Endothelial cell of umbilical vein (primary cell): ENCODE results near the gene KRTAP10-11. TPM values are rescaled to one million over a fixed set of nuclear protein-coding genes. Genes with fewer than 3 reads are reported as not detected.

Experiments used
- BruUV-seq: library from RNA; stranded (reverse); fragments of 400-500 nt; replicated peaks from 2 replicates; lab custom pipeline; 2021; lab: Mats Ljungman, UMichigan
- CTCF ChIA-PET: fragments of 300-600, 350-600 bp; sonication (Branson Sonifier 250); formaldehyde crosslinking; loops from one replicate; lab custom pipeline; 2021; ENCODE audit warnings: antibody characterized with exemption, inconsistent platforms; lab: Charles Lee
- POLR2A ChIA-PET: fragments of 300-600, 350-600 bp; sonication (Branson Sonifier 250); formaldehyde crosslinking; loops from one replicate; lab custom pipeline; 2021; ENCODE audit warnings: antibody characterized with exemption, inconsistent platforms; lab: Charles Lee
- DNase-seq: peaks from one replicate; pipeline ENCODE4 v3.0.0-alpha.2; 2011; ENCODE audit warnings: low read depth, low spot score
- FAIRE-seq: peaks from 2 replicates; lab custom pipeline; 2011; peaks lifted over from hg19 to GRCh38; lab: Jason Lieb, UNC
- H2AFZ ChIP-seq: 2 replicates; pipeline ENCODE4 v1.6.0; 2012; ENCODE audit warnings: low read depth, low read length, control low read depth, inconsistent platforms
- H3K27ac ChIP-seq: 2 replicates; pipeline ENCODE4 v1.5.1; 2011; ENCODE audit warnings: low read depth, mild to moderate bottlenecking, control low read depth, low read length, moderate library complexity; ENCODE audit not compliant: insufficient read depth
- H3K27me3 ChIP-seq, 2 experiments: 2 replicates each; pipeline versions ENCODE4 v1.6.0 to v1.6.1; 2011; ENCODE audit warnings: low read length in 2 of 2, mixed read lengths in 1 of 2; ENCODE audit not compliant: control insufficient read depth in 2 of 2, insufficient read depth in 2 of 2
- H3K36me3 ChIP-seq, 2 experiments: 2 replicates in 1 of 2; 3 replicates in 1 of 2; pipeline ENCODE4 v1.5.1; 2011; ENCODE audit warnings: low read length in 2 of 2, mild to moderate bottlenecking in 1 of 2, moderate library complexity in 1 of 2; ENCODE audit not compliant: control insufficient read depth in 2 of 2, insufficient read depth in 2 of 2; ENCODE audit errors: extremely low read depth in 1 of 2
- H3K4me1 ChIP-seq: 3 replicates; pipeline ENCODE4 v1.5.1; 2011; ENCODE audit warnings: mild to moderate bottlenecking, low read length; ENCODE audit not compliant: control insufficient read depth, insufficient read depth; ENCODE audit errors: extremely low read depth
- H3K4me2 ChIP-seq: 2 replicates; pipeline ENCODE4 v1.6.1; 2011; ENCODE audit warnings: low read length, control low read depth, mixed read lengths; ENCODE audit not compliant: insufficient read depth
- H3K4me3 ChIP-seq, 3 experiments: fragments of 200-600 bp in 1 of 3; sonication (generic), shearing (Covaris generic) in 1 of 3; replicated peaks in 1 of 3; 2 replicates each; pipeline ENCODE4 v1.5.1; 2011 to 2016; ENCODE audit warnings: control low read depth in 3 of 3, low read length in 3 of 3, mild to moderate bottlenecking in 2 of 3, inconsistent platforms in 1 of 3, low read depth in 1 of 3, moderate library complexity in 1 of 3; ENCODE audit not compliant: insufficient read depth in 1 of 3
- H3K79me2 ChIP-seq: 2 replicates; pipeline ENCODE4 v1.6.0; 2012; ENCODE audit warnings: low read length, inconsistent platforms; ENCODE audit not compliant: control insufficient read depth, insufficient read depth
- H3K9ac ChIP-seq: replicated peaks from 2 replicates; pipeline ENCODE3; 2011; ENCODE audit warnings: low read length, control low read depth; ENCODE audit not compliant: insufficient read depth; ENCODE audit errors: extremely low read depth
- H3K9me1 ChIP-seq: replicated peaks from 3 replicates; pipeline ENCODE4 v1.6.0; 2011; ENCODE audit warnings: mild to moderate bottlenecking, low read length; ENCODE audit not compliant: control insufficient read depth, insufficient read depth; ENCODE audit errors: extremely low read depth
- H3K9me3 ChIP-seq: replicated peaks from 2 replicates; pipeline ENCODE4 v1.5.1; 2012; ENCODE audit warnings: low read length, inconsistent platforms; ENCODE audit not compliant: control insufficient read depth, insufficient read depth
- H4K20me1 ChIP-seq: replicated peaks from 2 replicates; pipeline ENCODE3; 2011; ENCODE audit warnings: mild to moderate bottlenecking, low read length; ENCODE audit not compliant: control insufficient read depth, insufficient read depth; ENCODE audit errors: extremely low read depth
- FOS ChIP-seq: IDR thresholded peaks from 2 replicates; pipeline ENCODE4 v1.6.1; 2011; ENCODE audit warnings: mild to moderate bottlenecking, low read length, moderate library complexity, borderline replicate concordance; ENCODE audit not compliant: insufficient read depth
- JUN ChIP-seq: IDR thresholded peaks from 2 replicates; pipeline ENCODE4 v1.6.1; 2011; ENCODE audit warnings: borderline replicate concordance, low read depth; ENCODE audit not compliant: insufficient read length, insufficient read depth
- POLR2AphosphoS5 ChIP-seq: IDR thresholded peaks from 2 replicates; pipeline ENCODE4 v1.6.1; 2012; ENCODE audit warnings: low read depth, mild to moderate bottlenecking, control low read depth, low read length, moderate library complexity; ENCODE audit not compliant: insufficient read depth
- dilution Hi-C: fragments of 300-500 bp; cut with MboI; formaldehyde crosslinking; loops from one replicate; pipeline ENCODE4 v1.15.0; 2019; ENCODE audit warnings: low sequenced_read_pairs; ENCODE audit not compliant: extremely low pct_ligation_motif_present
- intact Hi-C: fragments of 100-400 bp; cut with micrococcal nuclease; formaldehyde crosslinking; loops from one replicate; pipeline ENCODE4 v1.10.0; 2022
- polyA plus RNA-seq, 4 experiments: library from polyadenylated mRNA; depleted of rRNA in 3 of 4; stranded (reverse) in 3 of 4; unstranded in 1 of 4; fragments of >200 nt; gene quantifications; 2 replicates each; pipeline versions ENCODE4 v1.2.1 to v1.2.3, GENCODE V29; 2011 to 2012; ENCODE audit warnings: missing spikeins in 1 of 4
- total RNA-seq: library from RNA; stranded (reverse); gene quantifications from 2 replicates; pipeline ENCODE4 v1.2.3, GENCODE V29; 2021
- TF ChIP-seq, protein P1 (sequence below): IDR thresholded peaks from 2 replicates; pipeline ENCODE4 v1.6.1; 2011; ENCODE audit not compliant: insufficient read depth, insufficient read length
- TF ChIP-seq, protein P2 (sequence below), 2 donors: IDR thresholded peaks; 1 replicate in 1 of 2; 2 replicates in 1 of 2; pipeline ENCODE4 v1.5.1; 2011; ENCODE audit warnings: low read length in 2 of 2, mild to moderate bottlenecking in 2 of 2, moderate library complexity in 2 of 2, control low read depth in 1 of 2, inconsistent platforms in 1 of 2, low read depth in 1 of 2; ENCODE audit not compliant: insufficient read depth in 1 of 2; ENCODE audit errors: extremely low read depth in 1 of 2

Gene KRTAP10-11
- total and polyA plus RNA-seq, 2 donors (not counting 3 experiments of a cell fraction or from before 2014, with no cell fraction given), result not detected

DNA sequence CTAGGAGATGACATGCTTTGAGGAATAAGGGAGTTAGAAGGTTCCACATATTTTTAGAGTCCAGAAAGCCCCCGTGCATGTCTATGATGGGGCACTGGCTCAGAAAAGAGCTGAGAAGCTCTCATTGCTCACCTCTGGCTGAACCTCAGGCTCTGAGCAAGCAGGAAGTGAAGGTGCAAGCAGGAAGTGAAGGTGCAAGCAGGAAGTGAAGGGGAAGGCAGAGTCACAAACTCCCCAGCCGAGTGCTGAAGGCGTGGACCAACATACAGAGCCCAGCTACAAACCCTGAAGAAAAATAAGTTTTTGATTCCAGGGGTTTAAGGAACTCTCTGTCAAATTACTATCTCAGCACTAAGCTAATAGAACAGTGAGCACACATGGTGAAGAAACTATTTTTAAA, 27.3 kb upstream of the KRTAP10-11 start:
- no TSS peak for BruUV-seq
- intact Hi-C loops, result no loop called here
- CTCF ChIA-PET, result interaction anchor here (0.8 to 4.2 kb wide), 5 partner anchors 10 to 181 kb away, joined by 3 to 28 read pairs (median 5); no protein-coding TSS in a partner anchor

More for the DNA sequence above, 27.3 kb upstream of the KRTAP10-11 start:
- POLR2A ChIA-PET, result no interaction called here
- Histone ChIP-seq H3K9ac (no peak overlapping the region), H3K4me1 (no peaks in the 10 kb centered on the region), H3K4me3 (no peak overlapping the region), H3K36me3 (no peaks in the 10 kb centered on the region), H3K27me3 (no peaks in the 10 kb centered on the region), H3K79me2 (no peaks in the 10 kb centered on the region), H2AFZ (no peak overlapping the region), H3K9me1 (no peaks in the 10 kb centered on the region), H3K9me3 (no peaks in the 10 kb centered on the region), H3K27ac (no peak overlapping the region), H4K20me1 (no peaks in the 10 kb centered on the region), H3K4me2 (no peak overlapping the region)
- TF ChIP-seq, protein P1, sequence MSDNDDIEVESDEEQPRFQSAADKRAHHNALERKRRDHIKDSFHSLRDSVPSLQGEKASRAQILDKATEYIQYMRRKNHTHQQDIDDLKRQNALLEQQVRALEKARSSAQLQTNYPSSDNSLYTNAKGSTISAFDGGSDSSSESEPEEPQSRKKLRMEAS, result no peak
- TF ChIP-seq FOS, result no peak
- no peak for TF ChIP-seq POLR2AphosphoS5
- no peak for TF ChIP-seq JUN
- TF ChIP-seq, protein P2, sequence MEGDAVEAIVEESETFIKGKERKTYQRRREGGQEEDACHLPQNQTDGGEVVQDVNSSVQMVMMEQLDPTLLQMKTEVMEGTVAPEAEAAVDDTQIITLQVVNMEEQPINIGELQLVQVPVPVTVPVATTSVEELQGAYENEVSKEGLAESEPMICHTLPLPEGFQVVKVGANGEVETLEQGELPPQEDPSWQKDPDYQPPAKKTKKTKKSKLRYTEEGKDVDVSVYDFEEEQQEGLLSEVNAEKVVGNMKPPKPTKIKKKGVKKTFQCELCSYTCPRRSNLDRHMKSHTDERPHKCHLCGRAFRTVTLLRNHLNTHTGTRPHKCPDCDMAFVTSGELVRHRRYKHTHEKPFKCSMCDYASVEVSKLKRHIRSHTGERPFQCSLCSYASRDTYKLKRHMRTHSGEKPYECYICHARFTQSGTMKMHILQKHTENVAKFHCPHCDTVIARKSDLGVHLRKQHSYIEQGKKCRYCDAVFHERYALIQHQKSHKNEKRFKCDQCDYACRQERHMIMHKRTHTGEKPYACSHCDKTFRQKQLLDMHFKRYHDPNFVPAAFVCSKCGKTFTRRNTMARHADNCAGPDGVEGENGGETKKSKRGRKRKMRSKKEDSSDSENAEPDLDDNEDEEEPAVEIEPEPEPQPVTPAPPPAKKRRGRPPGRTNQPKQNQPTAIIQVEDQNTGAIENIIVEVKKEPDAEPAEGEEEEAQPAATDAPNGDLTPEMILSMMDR (IDR thresholded peaks at IDR 0.05; ENCODE audit: extremely low read depth in 1 of 2, insufficient read depth in 1 of 2, low read depth in 1 of 2, low read length in 2 of 2), result no peak
- FAIRE-seq, result no peak
- dilution Hi-C loops, result no loop called here
- no peak for DNase-seq
